ENCODE results near the gene ACTR1A.

DNA sequence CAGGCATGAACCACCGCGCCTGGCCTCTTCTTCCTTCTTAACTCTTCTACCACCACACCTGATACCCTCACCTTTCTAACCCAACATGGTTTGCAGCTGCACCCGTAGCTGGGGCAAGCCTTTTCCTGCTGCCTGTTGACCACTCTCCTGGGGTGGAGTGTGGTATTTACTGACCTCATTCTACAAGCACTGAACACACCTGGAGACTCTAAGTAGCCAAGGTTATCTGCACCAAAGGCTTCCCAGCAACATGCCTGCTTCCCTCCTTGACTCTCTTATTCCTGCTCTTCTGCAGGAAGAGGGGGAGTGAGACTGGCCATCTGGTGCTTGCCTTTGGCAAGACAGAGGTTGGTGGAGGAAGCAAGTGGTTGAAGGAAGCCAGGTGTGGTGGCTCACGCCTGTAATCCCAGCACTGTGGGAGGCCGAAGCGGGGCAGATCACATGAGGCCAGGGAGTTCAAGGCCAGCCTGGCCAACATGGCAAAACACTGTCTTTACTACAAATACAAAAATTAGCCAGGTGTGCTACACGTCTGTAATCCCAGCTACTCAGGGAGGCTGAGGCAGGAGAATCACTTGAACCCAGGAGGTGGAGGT, 10.1 kb downstream of the ACTR1A start:
- TF ChIP-seq, protein P1, sequence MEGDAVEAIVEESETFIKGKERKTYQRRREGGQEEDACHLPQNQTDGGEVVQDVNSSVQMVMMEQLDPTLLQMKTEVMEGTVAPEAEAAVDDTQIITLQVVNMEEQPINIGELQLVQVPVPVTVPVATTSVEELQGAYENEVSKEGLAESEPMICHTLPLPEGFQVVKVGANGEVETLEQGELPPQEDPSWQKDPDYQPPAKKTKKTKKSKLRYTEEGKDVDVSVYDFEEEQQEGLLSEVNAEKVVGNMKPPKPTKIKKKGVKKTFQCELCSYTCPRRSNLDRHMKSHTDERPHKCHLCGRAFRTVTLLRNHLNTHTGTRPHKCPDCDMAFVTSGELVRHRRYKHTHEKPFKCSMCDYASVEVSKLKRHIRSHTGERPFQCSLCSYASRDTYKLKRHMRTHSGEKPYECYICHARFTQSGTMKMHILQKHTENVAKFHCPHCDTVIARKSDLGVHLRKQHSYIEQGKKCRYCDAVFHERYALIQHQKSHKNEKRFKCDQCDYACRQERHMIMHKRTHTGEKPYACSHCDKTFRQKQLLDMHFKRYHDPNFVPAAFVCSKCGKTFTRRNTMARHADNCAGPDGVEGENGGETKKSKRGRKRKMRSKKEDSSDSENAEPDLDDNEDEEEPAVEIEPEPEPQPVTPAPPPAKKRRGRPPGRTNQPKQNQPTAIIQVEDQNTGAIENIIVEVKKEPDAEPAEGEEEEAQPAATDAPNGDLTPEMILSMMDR (conservative IDR thresholded peaks at IDR 0.05) = no peak
- no peak for TF ChIP-seq ZFX (IDR thresholded peaks at IDR 0.05)
